SK-N-SH treated with all-trans-retinoic acid at 6 μM for 48 hours (cell line): ENCODE data around the gene KCTD13.

Source experiments
- BACH2 ChIP-seq: fragments of 250-450 bp; sonication (Bioruptor Pico); IDR thresholded peaks from 2 replicates; pipeline ENCODE4 v1.9.0; 2021; ENCODE audit warnings: mild to moderate bottlenecking, borderline replicate concordance
- CREB5 ChIP-seq: fragments of 250-450 bp; sonication (Bioruptor Pico); IDR thresholded peaks from 2 replicates; pipeline ENCODE4 v1.5.1; 2020; ENCODE audit warnings: low read depth, mild to moderate bottlenecking, moderate library complexity
- GLIS3 ChIP-seq: fragments of 250-450 bp; sonication (Bioruptor Pico); IDR thresholded peaks from 2 replicates; pipeline ENCODE4 v1.5.0; 2020; ENCODE audit warnings: mild to moderate bottlenecking, moderate library complexity
- ISL1 ChIP-seq: fragments of 250-450 bp; sonication (Bioruptor Pico); IDR thresholded peaks from 2 replicates; pipeline ENCODE4 v2.1.2; 2022; ENCODE audit warnings: mild to moderate bottlenecking, moderate library complexity
- OSR1 ChIP-seq: fragments of 250-450 bp; sonication (Bioruptor Pico); IDR thresholded peaks from 2 replicates; pipeline ENCODE4 v1.8.0; 2022; ENCODE audit warnings: moderate library complexity, mild to moderate bottlenecking, inconsistent platforms
- POU6F1 ChIP-seq: fragments of 250-450 bp; sonication (Bioruptor Pico); IDR thresholded peaks from 2 replicates; pipeline ENCODE4 v1.8.0; 2021; ENCODE audit warnings: low read depth, mild to moderate bottlenecking, moderate library complexity, borderline replicate concordance
- RARB ChIP-seq: fragments of 250-450 bp; sonication (Bioruptor Pico); IDR thresholded peaks from 2 replicates; pipeline ENCODE4 v1.8.0; 2021; ENCODE audit warnings: mild to moderate bottlenecking, moderate library complexity
- SNAI2 ChIP-seq: fragments of 250-450 bp; sonication (Bioruptor Pico); IDR thresholded peaks from 2 replicates; pipeline ENCODE4 v1.5.0; 2020; ENCODE audit warnings: mild to moderate bottlenecking, moderate library complexity
- TCF4 ChIP-seq: fragments of 250-450 bp; sonication (Bioruptor Pico); IDR thresholded peaks from 2 replicates; pipeline ENCODE4 v1.8.0; 2021; ENCODE audit warnings: mild to moderate bottlenecking, moderate library complexity, borderline replicate concordance
- ZFP30 ChIP-seq: fragments of 450-650 bp; formaldehyde crosslinking; IDR thresholded peaks from 2 replicates; pipeline ENCODE4 v1.5.0; 2022; ENCODE audit warnings: mild to moderate bottlenecking, moderate library complexity
- ZNF70 ChIP-seq: fragments of 450-650 bp; formaldehyde crosslinking; IDR thresholded peaks from 2 replicates; pipeline ENCODE4 v1.5.0; 2020; ENCODE audit warnings: mild to moderate bottlenecking, moderate library complexity
- TF ChIP-seq, protein P1 (sequence below): fragments of 250-450 bp; sonication (Bioruptor Pico); IDR thresholded peaks from 2 replicates; pipeline ENCODE4 v1.8.0; 2020; ENCODE audit warnings: mild to moderate bottlenecking, moderate library complexity, borderline replicate concordance
- TF ChIP-seq, protein P2 (sequence below): fragments of 250-450 bp; sonication (Bioruptor Pico); IDR thresholded peaks from 2 replicates; pipeline ENCODE4 v1.5.0; 2020; ENCODE audit warnings: mild to moderate bottlenecking, moderate library complexity

- TF ChIP-seq CREB5 (CRISPR knock-in tag) (no peak), RARB (no peak), POU6F1 (CRISPR knock-in tag) (no peak), OSR1 (CRISPR knock-in tag) (no peak), GLIS3 (CRISPR knock-in tag) (no peak), TCF4 (CRISPR knock-in tag) (no peak), ZNF70 (CRISPR knock-in tag) (no peak), ZFP30 (CRISPR knock-in tag) (no peak), SNAI2 (CRISPR knock-in tag) (no peak), ISL1 (CRISPR knock-in tag) (no peak), BACH2 (CRISPR knock-in tag) (no peak)
- TF ChIP-seq, protein P1, sequence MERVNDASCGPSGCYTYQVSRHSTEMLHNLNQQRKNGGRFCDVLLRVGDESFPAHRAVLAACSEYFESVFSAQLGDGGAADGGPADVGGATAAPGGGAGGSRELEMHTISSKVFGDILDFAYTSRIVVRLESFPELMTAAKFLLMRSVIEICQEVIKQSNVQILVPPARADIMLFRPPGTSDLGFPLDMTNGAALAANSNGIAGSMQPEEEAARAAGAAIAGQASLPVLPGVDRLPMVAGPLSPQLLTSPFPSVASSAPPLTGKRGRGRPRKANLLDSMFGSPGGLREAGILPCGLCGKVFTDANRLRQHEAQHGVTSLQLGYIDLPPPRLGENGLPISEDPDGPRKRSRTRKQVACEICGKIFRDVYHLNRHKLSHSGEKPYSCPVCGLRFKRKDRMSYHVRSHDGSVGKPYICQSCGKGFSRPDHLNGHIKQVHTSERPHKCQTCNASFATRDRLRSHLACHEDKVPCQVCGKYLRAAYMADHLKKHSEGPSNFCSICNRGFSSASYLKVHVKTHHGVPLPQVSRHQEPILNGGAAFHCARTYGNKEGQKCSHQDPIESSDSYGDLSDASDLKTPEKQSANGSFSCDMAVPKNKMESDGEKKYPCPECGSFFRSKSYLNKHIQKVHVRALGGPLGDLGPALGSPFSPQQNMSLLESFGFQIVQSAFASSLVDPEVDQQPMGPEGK, result no peak
- TF ChIP-seq, protein P2, sequence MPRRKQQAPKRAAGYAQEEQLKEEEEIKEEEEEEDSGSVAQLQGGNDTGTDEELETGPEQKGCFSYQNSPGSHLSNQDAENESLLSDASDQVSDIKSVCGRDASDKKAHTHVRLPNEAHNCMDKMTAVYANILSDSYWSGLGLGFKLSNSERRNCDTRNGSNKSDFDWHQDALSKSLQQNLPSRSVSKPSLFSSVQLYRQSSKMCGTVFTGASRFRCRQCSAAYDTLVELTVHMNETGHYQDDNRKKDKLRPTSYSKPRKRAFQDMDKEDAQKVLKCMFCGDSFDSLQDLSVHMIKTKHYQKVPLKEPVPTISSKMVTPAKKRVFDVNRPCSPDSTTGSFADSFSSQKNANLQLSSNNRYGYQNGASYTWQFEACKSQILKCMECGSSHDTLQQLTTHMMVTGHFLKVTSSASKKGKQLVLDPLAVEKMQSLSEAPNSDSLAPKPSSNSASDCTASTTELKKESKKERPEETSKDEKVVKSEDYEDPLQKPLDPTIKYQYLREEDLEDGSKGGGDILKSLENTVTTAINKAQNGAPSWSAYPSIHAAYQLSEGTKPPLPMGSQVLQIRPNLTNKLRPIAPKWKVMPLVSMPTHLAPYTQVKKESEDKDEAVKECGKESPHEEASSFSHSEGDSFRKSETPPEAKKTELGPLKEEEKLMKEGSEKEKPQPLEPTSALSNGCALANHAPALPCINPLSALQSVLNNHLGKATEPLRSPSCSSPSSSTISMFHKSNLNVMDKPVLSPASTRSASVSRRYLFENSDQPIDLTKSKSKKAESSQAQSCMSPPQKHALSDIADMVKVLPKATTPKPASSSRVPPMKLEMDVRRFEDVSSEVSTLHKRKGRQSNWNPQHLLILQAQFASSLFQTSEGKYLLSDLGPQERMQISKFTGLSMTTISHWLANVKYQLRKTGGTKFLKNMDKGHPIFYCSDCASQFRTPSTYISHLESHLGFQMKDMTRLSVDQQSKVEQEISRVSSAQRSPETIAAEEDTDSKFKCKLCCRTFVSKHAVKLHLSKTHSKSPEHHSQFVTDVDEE (CRISPR knock-in tag), result no peak
Measured at GRCh38 chr16:29892458-29892813, 33.6 kb downstream of the KCTD13 start.
